Stomach (tissue), 9 donors: ENCODE results near the gene TTC7B. TPM values are rescaled to one million over a fixed set of nuclear protein-coding genes. Genes with fewer than 3 reads are reported as not detected.

Experiments
- DNase-seq, 2 donors: peaks; one replicate each; pipeline versions ENCODE4 v3.0.0 to v3.0.0-alpha.2; 2013 to 2019
- H3K27ac ChIP-seq, 5 donors: fragments of 200-600 bp in 4 of 5; sonication (generic) in 4 of 5; one replicate each; pipeline ENCODE4 v1.5.1; 2013 to 2019; ENCODE audit warnings: mild to moderate bottlenecking in 1 of 5, moderate library complexity in 1 of 5
- H3K27me3 ChIP-seq, 3 donors: fragments of 200-600 bp; sonication (generic); one replicate each; pipeline ENCODE4 v1.5.1; 2017 to 2019; ENCODE audit warnings: mixed run types in 1 of 3
- H3K36me3 ChIP-seq, 4 donors: fragments of 200-600 bp; sonication (generic); 1 replicate in 3 of 4; 2 replicates in 1 of 4; pipeline ENCODE4 v1.5.1; 2016 to 2019
- H3K4me1 ChIP-seq, 4 donors: fragments of 200-600 bp; sonication (generic); one replicate each; pipeline ENCODE4 v1.5.1; 2016 to 2019
- H3K4me3 ChIP-seq, 4 donors: fragments of 200-600 bp; sonication (generic) in 3 of 4; one replicate each; pipeline ENCODE4 v1.5.1; 2016 to 2019; ENCODE audit warnings: mild to moderate bottlenecking in 1 of 4
- H3K9me3 ChIP-seq, 4 donors: fragments of 200-600 bp; sonication (generic); one replicate each; pipeline ENCODE4 v1.5.1; 2016 to 2019
- CTCF ChIP-seq, 7 experiments: fragments of 450-650 bp in 4 of 7; fragments of 200-600 bp in 3 of 7; sonication (generic) in 3 of 7; IDR thresholded peaks; one replicate each; pipeline ENCODE4 v1.5.1; 2016 to 2019; ENCODE audit warnings: antibody characterized with exemption in 7 of 7, control low read depth in 2 of 7, mild to moderate bottlenecking in 1 of 7
- EP300 ChIP-seq: sonication (generic); formaldehyde crosslinking; IDR thresholded peaks from one replicate; pipeline ENCODE4 v1.6.1; 2017; ENCODE audit warnings: antibody characterized with exemption
- POLR2A ChIP-seq, 4 donors: fragments of 450-650 bp; IDR thresholded peaks; one replicate each; pipeline ENCODE4 v1.6.1; 2016; ENCODE audit warnings: antibody characterized with exemption in 4 of 4, control low read depth in 2 of 4, mild to moderate bottlenecking in 1 of 4, moderate library complexity in 1 of 4
- POLR2AphosphoS5 ChIP-seq, 3 donors: sonication (generic); formaldehyde crosslinking; IDR thresholded peaks; one replicate each; pipeline ENCODE4 v1.6.1; 2016; ENCODE audit warnings: antibody characterized with exemption in 3 of 3
- WGBS, 5 donors: extraction: QIAGEN DNeasy Blood & Tissue Kit in 3 of 5; methylation state at CpG; one replicate each; pipeline versions ENCODE4 v1.1.5 to v1.1.7; 2013 to 2018; 5-methylcytosine and 5-hydroxymethylcytosine counted together
- intact Hi-C: fragments of 100-400 bp; cut with DNase I; formaldehyde crosslinking; loops from one replicate; pipeline ENCODE4 v1.15.1; 2023; ENCODE audit warnings: low total_unique reads
- polyA plus RNA-seq, 3 donors: library from polyadenylated mRNA; stranded (reverse); fragments of 200-250 nt; gene quantifications; one replicate each; pipeline ENCODE4 v1.2.3, GENCODE V29; 2013
- total RNA-seq, 5 donors: library from RNA; depleted of rRNA; stranded (reverse); fragments of >200 nt; gene quantifications; one replicate each; pipeline versions ENCODE4 v1.1.0 to v1.2.3, GENCODE V29; 2014 to 2016
- donor health status: healthy with polysubstance abuse.
- donor health status: Bipolar disorder and iron deficiency.
- donor health status: healthy.

The TTC7B gene
- total and polyA plus RNA-seq, 8 donors = 6.8 to 110 (median 17.7) TPM

DNA sequence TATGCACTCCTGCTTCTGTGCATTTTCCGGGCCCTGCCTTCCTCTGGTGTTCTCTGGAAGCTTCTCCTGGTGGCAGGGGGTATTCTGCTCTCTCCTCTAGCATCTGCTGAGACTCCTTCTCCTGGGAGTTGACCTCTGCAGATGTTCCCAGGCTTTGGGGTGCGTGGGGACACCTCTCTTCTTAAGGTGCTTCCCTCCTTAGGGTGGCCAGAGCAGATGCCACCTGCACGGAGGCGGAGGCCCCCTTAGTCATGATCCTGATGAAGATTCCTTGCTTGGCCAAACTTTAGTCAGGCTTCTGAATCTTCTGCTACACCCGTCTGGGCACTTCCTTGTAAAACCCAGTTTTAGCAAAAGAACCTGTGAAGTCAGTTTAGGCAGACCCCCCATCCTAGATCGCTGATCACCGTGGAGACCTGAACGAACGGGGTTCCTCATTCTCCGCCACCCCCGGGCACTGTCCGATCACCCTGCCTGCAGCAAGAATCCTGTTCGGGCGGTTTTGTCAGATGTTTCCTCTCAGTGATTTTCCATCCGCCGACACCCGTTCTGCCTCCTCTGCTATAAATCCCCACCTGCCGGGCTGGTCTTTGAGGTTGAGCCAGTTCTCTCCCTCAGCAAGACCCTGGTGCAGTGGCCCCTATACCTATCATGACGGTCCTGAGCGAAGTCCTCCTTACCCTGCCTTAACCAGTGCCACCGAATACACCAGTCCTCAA is 307.5 kb downstream of the TTC7B start:
- Histone ChIP-seq H3K27me3 (peaks cover 0 to 7% (median 0%) of the 10 kb centered on the region in 3 donors), H3K36me3 (no peaks in the 10 kb centered on the region), H3K27ac (peak overlapping the region in 4 of 5 donors; percentile 49 to 87 (median 84)), H3K4me1 (peaks cover 31 to 53% (median 49%) of the 10 kb centered on the region in 4 donors), H3K9me3 (no peaks in the 10 kb centered on the region), H3K4me3 (no peak overlapping the region)
- WGBS, 5 donors = 24 to 52% (median 28%) methylated on average over 21 of the region's 21 CpGs
- TF ChIP-seq POLR2A (IDR thresholded peaks at IDR 0.05) (no peak), CTCF (IDR thresholded peaks at IDR 0.05) (no peak), POLR2AphosphoS5 (IDR thresholded peaks at IDR 0.05) (no peak), EP300 (no peak)
- DNase-seq = peak; percentile 84 to 85
- intact Hi-C loops = no loop called here

DNA sequence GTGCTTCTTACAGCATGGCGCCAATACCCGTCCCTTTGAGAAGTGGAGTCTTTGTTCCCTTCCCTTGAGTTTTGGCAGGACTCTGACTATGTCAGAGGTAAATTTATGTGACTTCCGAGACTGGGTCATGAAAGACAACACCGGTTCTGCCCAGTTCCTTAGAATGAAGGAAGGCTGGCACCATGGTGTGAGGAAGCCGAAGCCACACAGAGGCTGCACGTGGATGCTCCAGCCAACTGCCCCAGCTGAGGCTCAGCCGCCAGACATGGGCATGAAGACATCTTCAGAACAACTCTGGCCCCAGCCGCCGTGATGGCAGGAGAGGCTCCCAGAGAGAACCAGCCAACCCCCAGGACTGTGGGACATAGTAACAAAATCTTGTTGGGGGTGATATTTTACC is 308.2 kb downstream of the TTC7B start:
- intact Hi-C loops = no loop called here
- H3K4me1 ChIP-seq = peaks cover 24 to 51% (median 43%) of the 10 kb centered on the region in 4 donors

GRCh38 chr14:90507428-90507827 is 308.8 kb downstream of the TTC7B start:
- 92 to 96% (median 95%) methylated on average over 7 of the region's 7 CpGs for WGBS, 5 donors
- DNase-seq = no peak
- no peak overlapping the region for H3K4me3 ChIP-seq
- peaks cover 0 to 7% (median 0%) of the 10 kb centered on the region in 3 donors for H3K27me3 ChIP-seq
- no peak overlapping the region for H3K27ac ChIP-seq
- intact Hi-C loops = no loop called here
- peaks cover 18 to 45% (median 37%) of the 10 kb centered on the region in 4 donors for H3K4me1 ChIP-seq
- no peaks in the 10 kb centered on the region for H3K36me3 ChIP-seq
- TF ChIP-seq POLR2A (IDR thresholded peaks at IDR 0.05) (no peak), CTCF (IDR thresholded peaks at IDR 0.05) (no peak), EP300 (no peak), POLR2AphosphoS5 (IDR thresholded peaks at IDR 0.05) (no peak)
- H3K9me3 ChIP-seq = no peaks in the 10 kb centered on the region

More for the DNA sequence above, 308.2 kb downstream of the TTC7B start:
- Histone ChIP-seq H3K27me3 (peaks cover 0 to 7% (median 0%) of the 10 kb centered on the region in 3 donors), H3K36me3 (no peaks in the 10 kb centered on the region), H3K27ac (peak overlapping the region in 1 of 5 donors; percentile 86), H3K9me3 (no peaks in the 10 kb centered on the region), H3K4me3 (no peak overlapping the region)
- TF ChIP-seq CTCF (IDR thresholded peaks at IDR 0.05) = no peak
- TF ChIP-seq EP300 = no peak
- no peak for TF ChIP-seq POLR2AphosphoS5 (IDR thresholded peaks at IDR 0.05)
- no peak for TF ChIP-seq POLR2A (IDR thresholded peaks at IDR 0.05)
- no peak for DNase-seq
- 80 to 85% (median 85%) methylated on average over 9 of the region's 9 CpGs for WGBS, 5 donors

- no peak for DNase-seq
- H3K9me3 ChIP-seq = no peaks in the 10 kb centered on the region
- H3K4me1 ChIP-seq = peaks cover 15 to 38% (median 30%) of the 10 kb centered on the region in 4 donors
- TF ChIP-seq CTCF (IDR thresholded peaks at IDR 0.05) (no peak), POLR2A (IDR thresholded peaks at IDR 0.05) (no peak)
- peaks cover 0 to 7% (median 0%) of the 10 kb centered on the region in 3 donors for H3K27me3 ChIP-seq
- 84 to 91% (median 87%) methylated on average over 6 of the region's 6 CpGs for WGBS, 5 donors
- intact Hi-C loops = no loop called here
- no peak overlapping the region for H3K4me3 ChIP-seq
- H3K27ac ChIP-seq = no peak overlapping the region
- no peaks in the 10 kb centered on the region for H3K36me3 ChIP-seq
These were observed 309.5 kb downstream of the TTC7B start for GRCh38 chr14:90506748-90507147.
